OCI-LY1 (cell line): ENCODE data around the gene C9orf78.

Experiments
- EZH2 ChIP-seq: fragments of 200-600 bp; sonication (generic), shearing (Covaris generic); IDR thresholded peaks from 2 replicates; pipeline ENCODE4 v1.8.0; 2017; ENCODE audit warnings: borderline replicate concordance, mixed run types, mild to moderate bottlenecking, antibody characterized with exemption, low read length, moderate library complexity, mixed read lengths
- TF ChIP-seq, protein P1 (sequence below): fragments of 200-600 bp; sonication (generic), shearing (Covaris generic); IDR thresholded peaks from 2 replicates; pipeline ENCODE4 v1.5.1; 2017; ENCODE audit warnings: mild to moderate bottlenecking, antibody characterized with exemption, low read length, moderate library complexity, mixed read lengths

DNA sequence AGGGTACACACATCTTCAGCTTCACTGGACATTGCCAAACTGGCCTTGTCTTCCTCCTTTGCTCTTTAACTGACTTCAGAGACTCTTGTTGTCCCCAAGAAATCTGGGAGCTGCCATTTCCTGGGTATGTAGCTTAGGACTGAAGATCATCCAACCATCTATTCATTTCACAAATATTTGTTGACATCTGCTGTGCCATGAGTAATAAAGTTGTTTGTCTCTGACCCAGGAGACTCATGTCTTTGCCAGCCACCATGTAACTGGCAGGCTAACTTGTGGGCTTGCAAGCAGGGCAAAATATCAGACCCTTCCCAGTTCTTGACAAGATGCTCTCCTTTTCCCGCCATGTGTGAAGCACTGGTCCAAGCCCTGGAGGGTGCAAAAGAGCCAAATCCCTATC is 49.2 kb downstream of the C9orf78 start:
- TF ChIP-seq, protein P1, sequence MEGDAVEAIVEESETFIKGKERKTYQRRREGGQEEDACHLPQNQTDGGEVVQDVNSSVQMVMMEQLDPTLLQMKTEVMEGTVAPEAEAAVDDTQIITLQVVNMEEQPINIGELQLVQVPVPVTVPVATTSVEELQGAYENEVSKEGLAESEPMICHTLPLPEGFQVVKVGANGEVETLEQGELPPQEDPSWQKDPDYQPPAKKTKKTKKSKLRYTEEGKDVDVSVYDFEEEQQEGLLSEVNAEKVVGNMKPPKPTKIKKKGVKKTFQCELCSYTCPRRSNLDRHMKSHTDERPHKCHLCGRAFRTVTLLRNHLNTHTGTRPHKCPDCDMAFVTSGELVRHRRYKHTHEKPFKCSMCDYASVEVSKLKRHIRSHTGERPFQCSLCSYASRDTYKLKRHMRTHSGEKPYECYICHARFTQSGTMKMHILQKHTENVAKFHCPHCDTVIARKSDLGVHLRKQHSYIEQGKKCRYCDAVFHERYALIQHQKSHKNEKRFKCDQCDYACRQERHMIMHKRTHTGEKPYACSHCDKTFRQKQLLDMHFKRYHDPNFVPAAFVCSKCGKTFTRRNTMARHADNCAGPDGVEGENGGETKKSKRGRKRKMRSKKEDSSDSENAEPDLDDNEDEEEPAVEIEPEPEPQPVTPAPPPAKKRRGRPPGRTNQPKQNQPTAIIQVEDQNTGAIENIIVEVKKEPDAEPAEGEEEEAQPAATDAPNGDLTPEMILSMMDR, result no peak
- TF ChIP-seq EZH2, result no peak
